Measurements from ENCODE around the gene TCF7L2. TPM values are rescaled to one million over a fixed set of nuclear protein-coding genes. Genes with fewer than 3 reads are reported as not detected.

TCF7L2 gene
- total and polyA plus RNA-seq, 9 of the 15 experiments (the other 6 are each of a cell fraction or from before 2014, with no cell fraction given) = 0.32 to 2.8 (median 0.92) TPM

- TF ChIP-seq CREB1 (IDR thresholded peaks at IDR 0.05) (0 out of 2 replicates have a peak, but pooled peaks have one; percentile 32), CREB1 (CRISPR knock-in tag; IDR thresholded peaks at IDR 0.05) (no peak), ZFPM2 (CRISPR knock-in tag; IDR thresholded peaks at IDR 0.05) (no peak), NRF1 (conservative IDR thresholded peaks at IDR 0.05 in 1 of 2, IDR thresholded peaks at IDR 0.05 in 1 of 2) (peak; percentile 57 to 58; a peak in 3 of 4 replicates), CEBPB (tag; IDR thresholded peaks at IDR 0.05) (no peak), TCF7 (IDR thresholded peaks at IDR 0.05; ENCODE audit: borderline replicate concordance) (0 out of 2 replicates have a peak, but pooled peaks have one; percentile 20), FOXK2 (conservative IDR thresholded peaks at IDR 0.05 in 1 of 2, IDR thresholded peaks at IDR 0.05 in 1 of 2; ENCODE audit: low read depth in 2 of 2) (0 out of 4 replicates have a peak, but pooled peaks have one; percentile 16 to 39), EZH2 (IDR thresholded peaks at IDR 0.05; ENCODE audit: borderline replicate concordance, low read depth, low read length) (no peak), ATF1 (CRISPR knock-in tag; IDR thresholded peaks at IDR 0.05) (no peak), ATF1 (tag; IDR thresholded peaks at IDR 0.05) (no peak), NFE2 (IDR thresholded peaks at IDR 0.05; ENCODE audit: low read depth) (no peak), ARNT (IDR thresholded peaks at IDR 0.05) (no peak), JUNB (CRISPR knock-in tag; conservative IDR thresholded peaks at IDR 0.05) (no peak), FOXP1 (CRISPR knock-in tag; IDR thresholded peaks at IDR 0.05) (no peak), ZNF561 (CRISPR knock-in tag; conservative IDR thresholded peaks at IDR 0.05) (no peak), EGR1 (conservative IDR thresholded peaks at IDR 0.05) (peak; percentile 64; the same call in 1 of the 2 replicates), MIER1 (IDR thresholded peaks at IDR 0.05; ENCODE audit: low read depth) (no peak), U2AF2 (optimal IDR thresholded peaks at IDR 0.05; ENCODE audit: low read depth, low read length) (no peak), SLC30A9 (CRISPR knock-in tag; IDR thresholded peaks at IDR 0.05) (no peak), ZNF133 (CRISPR knock-in tag; IDR thresholded peaks at IDR 0.05) (no peak), MAX (CRISPR knock-in tag; IDR thresholded peaks at IDR 0.05) (no peak), ZNF146 (CRISPR knock-in tag; IDR thresholded peaks at IDR 0.05; ENCODE audit: unreplicated experiment) (no peak), KLF6 (CRISPR knock-in tag; IDR thresholded peaks at IDR 0.05; ENCODE audit: borderline replicate concordance) (no peak), MTA1 (IDR thresholded peaks at IDR 0.05; ENCODE audit: borderline replicate concordance) (no peak), ESRRB (CRISPR knock-in tag; IDR thresholded peaks at IDR 0.05; ENCODE audit: borderline replicate concordance) (no peak), ZNF263 (CRISPR knock-in tag; IDR thresholded peaks at IDR 0.05; ENCODE audit: borderline replicate concordance) (peak; percentile 99), ZNF707 (CRISPR knock-in tag; conservative IDR thresholded peaks at IDR 0.05) (no peak)
- TF ChIP-seq, protein P1, sequence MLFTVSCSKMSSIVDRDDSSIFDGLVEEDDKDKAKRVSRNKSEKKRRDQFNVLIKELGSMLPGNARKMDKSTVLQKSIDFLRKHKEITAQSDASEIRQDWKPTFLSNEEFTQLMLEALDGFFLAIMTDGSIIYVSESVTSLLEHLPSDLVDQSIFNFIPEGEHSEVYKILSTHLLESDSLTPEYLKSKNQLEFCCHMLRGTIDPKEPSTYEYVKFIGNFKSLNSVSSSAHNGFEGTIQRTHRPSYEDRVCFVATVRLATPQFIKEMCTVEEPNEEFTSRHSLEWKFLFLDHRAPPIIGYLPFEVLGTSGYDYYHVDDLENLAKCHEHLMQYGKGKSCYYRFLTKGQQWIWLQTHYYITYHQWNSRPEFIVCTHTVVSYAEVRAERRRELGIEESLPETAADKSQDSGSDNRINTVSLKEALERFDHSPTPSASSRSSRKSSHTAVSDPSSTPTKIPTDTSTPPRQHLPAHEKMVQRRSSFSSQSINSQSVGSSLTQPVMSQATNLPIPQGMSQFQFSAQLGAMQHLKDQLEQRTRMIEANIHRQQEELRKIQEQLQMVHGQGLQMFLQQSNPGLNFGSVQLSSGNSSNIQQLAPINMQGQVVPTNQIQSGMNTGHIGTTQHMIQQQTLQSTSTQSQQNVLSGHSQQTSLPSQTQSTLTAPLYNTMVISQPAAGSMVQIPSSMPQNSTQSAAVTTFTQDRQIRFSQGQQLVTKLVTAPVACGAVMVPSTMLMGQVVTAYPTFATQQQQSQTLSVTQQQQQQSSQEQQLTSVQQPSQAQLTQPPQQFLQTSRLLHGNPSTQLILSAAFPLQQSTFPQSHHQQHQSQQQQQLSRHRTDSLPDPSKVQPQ (CRISPR knock-in tag; IDR thresholded peaks at IDR 0.05; ENCODE audit: borderline replicate concordance) = no peak
- TF ChIP-seq, protein P2, sequence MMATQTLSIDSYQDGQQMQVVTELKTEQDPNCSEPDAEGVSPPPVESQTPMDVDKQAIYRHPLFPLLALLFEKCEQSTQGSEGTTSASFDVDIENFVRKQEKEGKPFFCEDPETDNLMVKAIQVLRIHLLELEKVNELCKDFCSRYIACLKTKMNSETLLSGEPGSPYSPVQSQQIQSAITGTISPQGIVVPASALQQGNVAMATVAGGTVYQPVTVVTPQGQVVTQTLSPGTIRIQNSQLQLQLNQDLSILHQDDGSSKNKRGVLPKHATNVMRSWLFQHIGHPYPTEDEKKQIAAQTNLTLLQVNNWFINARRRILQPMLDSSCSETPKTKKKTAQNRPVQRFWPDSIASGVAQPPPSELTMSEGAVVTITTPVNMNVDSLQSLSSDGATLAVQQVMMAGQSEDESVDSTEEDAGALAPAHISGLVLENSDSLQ (IDR thresholded peaks at IDR 0.05) = peak; percentile 97
Observed at GRCh38 chr10:112949875-112950507, at the start of gene TCF7L2 (continued).
